ENCODE measurements around the gene FBLN7. TPM values are rescaled to one million over a fixed set of nuclear protein-coding genes. Genes with fewer than 3 reads are reported as not detected.

Gene FBLN7
- polyA plus RNA-seq, 3 donors = 0.04 TPM; not detected in 2

GRCh38 chr2:112175333-112175732 lies 37.1 kb downstream of the FBLN7 start:
- Histone ChIP-seq H3K27ac (ENCODE audit: low read depth in 1 of 2, low read length in 2 of 2) (no peak overlapping the region), H3K9me3 (replicated peaks in 1 of 2; ENCODE audit: control insufficient read depth in 1 of 2, insufficient read depth in 1 of 2, low read length in 2 of 2) (no peaks in the 10 kb centered on the region), H3K4me3 (replicated peaks in 1 of 3; ENCODE audit: low read depth in 2 of 3, low read length in 3 of 3) (no peak overlapping the region), H3K36me3 (replicated peaks in 1 of 2; ENCODE audit: control insufficient read depth in 1 of 2, insufficient read depth in 2 of 2, low read length in 2 of 2) (no peaks in the 10 kb centered on the region), H4K20me1 (ENCODE audit: insufficient read depth, low read length) (no peaks in the 10 kb centered on the region), H3K4me1 (ENCODE audit: control insufficient read depth in 1 of 2, insufficient read depth in 2 of 2, low read length in 2 of 2) (no peaks in the 10 kb centered on the region), H3K4me2 (replicated peaks; ENCODE audit: extremely low read depth, low read length, poor library complexity, severe bottlenecking) (no peak overlapping the region), H3K27me3 (ENCODE audit: control insufficient read depth in 2 of 2, insufficient read depth in 2 of 2, low read length in 2 of 2) (peaks cover 0 to 6% of the 10 kb centered on the region in 2 donors), H3K9ac (ENCODE audit: insufficient read depth, low read length, poor library complexity, severe bottlenecking) (no peak overlapping the region), H3K79me2 (ENCODE audit: insufficient read depth, low read length) (no peaks in the 10 kb centered on the region), H2AFZ (ENCODE audit: insufficient read depth, low read depth, low read length, poor library complexity, severe bottlenecking) (no peak overlapping the region)
- DNase-seq = no peak
- Mint-ChIP-seq H3K4me1 (no peaks in the 10 kb centered on the region), H3K27me3 (ENCODE audit: low read depth in 3 of 3) (peaks cover 10 to 27% (median 21%) of the 10 kb centered on the region in 3 donors), H3K9me3 (peaks cover 0 to 11% (median 3%) of the 10 kb centered on the region in 7 donors), H3K27ac (no peak overlapping the region), H3K4me3 (no peak overlapping the region), H3K36me3 (no peaks in the 10 kb centered on the region)
- WGBS (ENCODE audit: insufficient coverage) = no CpG with 5 or more reads among the region's 3 CpGs
- intact Hi-C loops (cut with micrococcal nuclease) = no loop called here
- TF ChIP-seq CTCF (IDR thresholded peaks at IDR 0.05) = no peak

GRCh38 chr2:112175958-112176573 lies 37.9 kb downstream of the FBLN7 start:
- Histone ChIP-seq H2AFZ (ENCODE audit: insufficient read depth, low read depth, low read length, poor library complexity, severe bottlenecking) (no peak overlapping the region), H3K27me3 (ENCODE audit: control insufficient read depth in 2 of 2, insufficient read depth in 2 of 2, low read length in 2 of 2) (peaks cover 2 to 10% of the 10 kb centered on the region in 2 donors), H3K4me1 (ENCODE audit: control insufficient read depth in 1 of 2, insufficient read depth in 2 of 2, low read length in 2 of 2) (no peaks in the 10 kb centered on the region), H3K4me2 (replicated peaks; ENCODE audit: extremely low read depth, low read length, poor library complexity, severe bottlenecking) (no peak overlapping the region), H3K4me3 (replicated peaks in 1 of 3; ENCODE audit: low read depth in 2 of 3, low read length in 3 of 3) (no peak overlapping the region), H3K79me2 (ENCODE audit: insufficient read depth, low read length) (no peaks in the 10 kb centered on the region), H3K9ac (ENCODE audit: insufficient read depth, low read length, poor library complexity, severe bottlenecking) (no peak overlapping the region), H3K9me3 (replicated peaks in 1 of 2; ENCODE audit: control insufficient read depth in 1 of 2, insufficient read depth in 1 of 2, low read length in 2 of 2) (peaks cover 0 to 3% of the 10 kb centered on the region in 2 donors), H3K27ac (ENCODE audit: low read depth in 1 of 2, low read length in 2 of 2) (no peak overlapping the region), H4K20me1 (ENCODE audit: insufficient read depth, low read length) (no peaks in the 10 kb centered on the region), H3K36me3 (replicated peaks in 1 of 2; ENCODE audit: control insufficient read depth in 1 of 2, insufficient read depth in 2 of 2, low read length in 2 of 2) (no peaks in the 10 kb centered on the region)
- intact Hi-C loops (cut with micrococcal nuclease) = no loop called here
- H3K36me3 Mint-ChIP-seq = no peaks in the 10 kb centered on the region
- H3K27ac Mint-ChIP-seq = no peak overlapping the region
- TF ChIP-seq CTCF (IDR thresholded peaks at IDR 0.05) = no peak
- no peak for DNase-seq
- H3K4me3 Mint-ChIP-seq = no peak overlapping the region
- no peaks in the 10 kb centered on the region for H3K4me1 Mint-ChIP-seq
- WGBS (ENCODE audit: insufficient coverage) = 100% methylated on average over 4 of the region's 7 CpGs
- H3K9me3 Mint-ChIP-seq = peaks cover 0 to 18% (median 9%) of the 10 kb centered on the region in 7 donors
- peaks cover 16 to 34% (median 29%) of the 10 kb centered on the region in 3 donors for H3K27me3 Mint-ChIP-seq (ENCODE audit: low read depth in 3 of 3)

Data from CD14-positive monocyte (primary cell).